GM12801 (cell line): Measurements from ENCODE around the gene PRLR.

ENCODE experiments used
- CTCF ChIP-seq: IDR thresholded peaks from one replicate; pipeline ENCODE4 v1.5.1; 2011; ENCODE audit warnings: control low read depth; ENCODE audit not compliant: insufficient read length; ENCODE audit errors: extremely low read depth

Gene PRLR

GRCh38 chr5:35101016-35101415, 129.3 kb downstream of the PRLR start:
- no peak for TF ChIP-seq CTCF

GRCh38 chr5:35098214-35098613, 132.1 kb downstream of the PRLR start:
- no peak for TF ChIP-seq CTCF

- TF ChIP-seq CTCF = no peak
Measured at GRCh38 chr5:35096932-35097331, 133.4 kb downstream of the PRLR start.

GRCh38 chr5:35096216-35096615, 134.1 kb downstream of the PRLR start:
- TF ChIP-seq CTCF = no peak

- TF ChIP-seq CTCF = no peak
Measured at GRCh38 chr5:35095366-35095765, 134.9 kb downstream of the PRLR start.

- no peak for TF ChIP-seq CTCF
Measured at GRCh38 chr5:35094948-35095347, 135.3 kb downstream of the PRLR start.

- no peak for TF ChIP-seq CTCF
Measured at GRCh38 chr5:35092703-35093102, 137.6 kb downstream of the PRLR start.

GRCh38 chr5:35091704-35092103, 138.6 kb downstream of the PRLR start:
- TF ChIP-seq CTCF = no peak
